Measurements from ENCODE around the gene AUNIP. TPM values are rescaled to one million over a fixed set of nuclear protein-coding genes. Genes with fewer than 3 reads are reported as not detected.

Gene AUNIP
- total RNA-seq, 1 experiment from 2014 or later, result 11.0 TPM

DNA sequence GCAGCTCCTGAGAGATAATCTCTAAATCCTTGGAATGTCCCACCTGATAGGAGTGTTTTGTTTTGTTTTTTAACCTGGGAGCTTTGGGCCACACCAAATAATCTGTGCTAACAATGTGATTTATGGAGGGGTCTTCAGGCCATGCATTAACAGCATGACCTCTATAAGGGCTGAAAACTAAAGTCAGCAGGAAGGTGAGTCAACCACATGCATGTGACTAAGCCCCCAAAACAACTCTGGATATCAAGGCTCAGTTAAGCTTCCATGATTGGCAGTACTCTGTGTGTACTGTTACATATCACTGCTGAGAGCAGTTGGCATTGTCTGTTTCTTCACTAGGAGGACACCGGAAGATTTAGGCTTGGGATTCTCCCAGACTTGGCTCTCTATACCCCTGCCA is 10.7 kb downstream of the AUNIP start:
- H3F3A ChIP-seq (ENCODE audit: insufficient read depth, low read depth), result no peaks in the 10 kb centered on the region

GRCh38 chr1:25847929-25848328 is 11.3 kb downstream of the AUNIP start:
- ChIA-PET CTCF (no interaction called here), POLR2A (ENCODE audit: unreplicated experiment) (no interaction called here)
- intact Hi-C loops (cut with micrococcal nuclease; ENCODE audit: unreplicated experiment), result no loop called here
- peaks cover 50% of the 10 kb centered on the region for H3K79me2 ChIP-seq (ENCODE audit: low read depth)
- H3K4me1 ChIP-seq (replicated peaks; ENCODE audit: insufficient read depth), result no peaks in the 10 kb centered on the region
- TF ChIP-seq EZH2 (IDR thresholded peaks at IDR 0.05; ENCODE audit: low read depth), result no peak
- TF ChIP-seq, protein P1, sequence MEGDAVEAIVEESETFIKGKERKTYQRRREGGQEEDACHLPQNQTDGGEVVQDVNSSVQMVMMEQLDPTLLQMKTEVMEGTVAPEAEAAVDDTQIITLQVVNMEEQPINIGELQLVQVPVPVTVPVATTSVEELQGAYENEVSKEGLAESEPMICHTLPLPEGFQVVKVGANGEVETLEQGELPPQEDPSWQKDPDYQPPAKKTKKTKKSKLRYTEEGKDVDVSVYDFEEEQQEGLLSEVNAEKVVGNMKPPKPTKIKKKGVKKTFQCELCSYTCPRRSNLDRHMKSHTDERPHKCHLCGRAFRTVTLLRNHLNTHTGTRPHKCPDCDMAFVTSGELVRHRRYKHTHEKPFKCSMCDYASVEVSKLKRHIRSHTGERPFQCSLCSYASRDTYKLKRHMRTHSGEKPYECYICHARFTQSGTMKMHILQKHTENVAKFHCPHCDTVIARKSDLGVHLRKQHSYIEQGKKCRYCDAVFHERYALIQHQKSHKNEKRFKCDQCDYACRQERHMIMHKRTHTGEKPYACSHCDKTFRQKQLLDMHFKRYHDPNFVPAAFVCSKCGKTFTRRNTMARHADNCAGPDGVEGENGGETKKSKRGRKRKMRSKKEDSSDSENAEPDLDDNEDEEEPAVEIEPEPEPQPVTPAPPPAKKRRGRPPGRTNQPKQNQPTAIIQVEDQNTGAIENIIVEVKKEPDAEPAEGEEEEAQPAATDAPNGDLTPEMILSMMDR (conservative IDR thresholded peaks at IDR 0.05), result no peak
- no peak overlapping the region for H3K4me2 ChIP-seq
- peaks cover 3% of the 10 kb centered on the region; the same call in 1 of the 2 replicates for H4K20me1 ChIP-seq (ENCODE audit: insufficient read depth)
- BruUV-seq (replicated peaks), result no TSS peak
- no peaks in the 10 kb centered on the region for H3K9me2 ChIP-seq (ENCODE audit: insufficient read depth)
- no peak overlapping the region for H2AFZ ChIP-seq
- H3K27me3 ChIP-seq (ENCODE audit: insufficient read depth, low read depth), result no peaks in the 10 kb centered on the region
- H3F3A ChIP-seq (ENCODE audit: insufficient read depth, low read depth), result no peaks in the 10 kb centered on the region
- no peaks in the 10 kb centered on the region for H3K9me3 ChIP-seq (ENCODE audit: insufficient read depth, low read depth)
- no peak for DNase-seq
- no peaks in the 10 kb centered on the region for H3K36me3 ChIP-seq (ENCODE audit: low read depth)
- no peak overlapping the region for H3K4me3 ChIP-seq
- H3K27ac ChIP-seq, result no peak overlapping the region

More for the DNA sequence above, 10.7 kb downstream of the AUNIP start:
- no peak overlapping the region for H3K4me3 ChIP-seq
- H3K27me3 ChIP-seq (ENCODE audit: insufficient read depth, low read depth), result no peaks in the 10 kb centered on the region
- no peak overlapping the region for H3K4me2 ChIP-seq
- DNase-seq, result no peak
- CTCF ChIA-PET, result no interaction called here
- peaks cover 52% of the 10 kb centered on the region for H3K79me2 ChIP-seq (ENCODE audit: low read depth)
- no peak overlapping the region for H2AFZ ChIP-seq
- no peaks in the 10 kb centered on the region for H3K36me3 ChIP-seq (ENCODE audit: low read depth)
- TF ChIP-seq EZH2 (IDR thresholded peaks at IDR 0.05; ENCODE audit: low read depth), result no peak
- no peaks in the 10 kb centered on the region for H3K4me1 ChIP-seq (replicated peaks; ENCODE audit: insufficient read depth)
- H4K20me1 ChIP-seq (ENCODE audit: insufficient read depth), result peaks cover 3% of the 10 kb centered on the region; the same call in 1 of the 2 replicates
- H3K27ac ChIP-seq, result no peak overlapping the region
- no peaks in the 10 kb centered on the region for H3K9me2 ChIP-seq (ENCODE audit: insufficient read depth)
- POLR2A ChIA-PET (ENCODE audit: unreplicated experiment), result interaction anchor here (0.6 kb wide), 2 partner anchors 329 to 373 kb away, joined by 3 to 4 read pairs; partner anchors contain the start of gene CNKSR1
- intact Hi-C loops (cut with micrococcal nuclease; ENCODE audit: unreplicated experiment), result no loop called here
- no peaks in the 10 kb centered on the region for H3K9me3 ChIP-seq (ENCODE audit: insufficient read depth, low read depth)
- no TSS peak for BruUV-seq (replicated peaks)

GRCh38 chr1:25845664-25846063 is 13.6 kb downstream of the AUNIP start:
- Histone ChIP-seq H3F3A (ENCODE audit: insufficient read depth, low read depth) (no peaks in the 10 kb centered on the region), H3K9me3 (ENCODE audit: insufficient read depth, low read depth) (no peaks in the 10 kb centered on the region), H3K4me2 (no peak overlapping the region), H3K27me3 (ENCODE audit: insufficient read depth, low read depth) (no peaks in the 10 kb centered on the region), H3K4me1 (replicated peaks; ENCODE audit: insufficient read depth) (no peaks in the 10 kb centered on the region), H3K27ac (no peak overlapping the region), H2AFZ (no peak overlapping the region), H3K36me3 (ENCODE audit: low read depth) (no peaks in the 10 kb centered on the region), H3K79me2 (ENCODE audit: low read depth) (peaks cover 38% of the 10 kb centered on the region), H3K4me3 (no peak overlapping the region), H4K20me1 (ENCODE audit: insufficient read depth) (peaks cover 3% of the 10 kb centered on the region; the same call in 1 of the 2 replicates), H3K9me2 (ENCODE audit: insufficient read depth) (no peaks in the 10 kb centered on the region)
- CTCF ChIA-PET, result interaction anchor here (0.5 kb wide), 1 partner anchor 54 kb away, joined by 3 read pairs; no protein-coding TSS in a partner anchor
- intact Hi-C loops (cut with micrococcal nuclease; ENCODE audit: unreplicated experiment), result no loop called here
- BruUV-seq (replicated peaks), result no TSS peak
- TF ChIP-seq, protein P1 (conservative IDR thresholded peaks at IDR 0.05), result no peak
- TF ChIP-seq EZH2 (IDR thresholded peaks at IDR 0.05; ENCODE audit: low read depth), result no peak
- no peak for DNase-seq
- POLR2A ChIA-PET (ENCODE audit: unreplicated experiment), result no interaction called here

Measured in PC-9 (cell line).